Small intestine (tissue), 7 donors: Measurements from ENCODE around the gene UMOD. TPM values are rescaled to one million over a fixed set of nuclear protein-coding genes. Genes with fewer than 3 reads are reported as not detected.
A peak's percentile ranks its signal among the peaks of the same experiment; 100 is the strongest.

Experiments
- DNase-seq, 2 donors: peaks; one replicate each; pipeline versions ENCODE4 v3.0.0 to v3.0.0-alpha.2; 2013
- FAIRE-seq: peaks from 2 replicates; lab custom pipeline; 2012; peaks lifted over from hg19 to GRCh38; lab: Jason Lieb, UNC
- H3K27ac ChIP-seq, 3 donors: one replicate each; pipeline ENCODE4 v1.5.1; 2013; ENCODE audit warnings: low read length in 2 of 3, mild to moderate bottlenecking in 2 of 3, control low read depth in 1 of 3, inconsistent platforms in 1 of 3, low read depth in 1 of 3, moderate library complexity in 1 of 3
- H3K27me3 ChIP-seq, 3 donors: one replicate each; pipeline ENCODE4 v1.6.1; 2013; ENCODE audit warnings: low read length in 3 of 3, inconsistent platforms in 1 of 3; ENCODE audit not compliant: control insufficient read depth in 3 of 3, insufficient read depth in 3 of 3
- H3K36me3 ChIP-seq, 3 donors: one replicate each; pipeline ENCODE4 v1.6.1; 2013; ENCODE audit warnings: low read length in 3 of 3, inconsistent platforms in 1 of 3, low read depth in 1 of 3, mild to moderate bottlenecking in 1 of 3, moderate library complexity in 1 of 3; ENCODE audit not compliant: control insufficient read depth in 3 of 3, insufficient read depth in 2 of 3
- H3K4me1 ChIP-seq, 3 donors: one replicate each; pipeline ENCODE4 v1.6.1; 2013; ENCODE audit warnings: low read length in 2 of 3, inconsistent platforms in 1 of 3, low read depth in 1 of 3, mild to moderate bottlenecking in 1 of 3, moderate library complexity in 1 of 3; ENCODE audit not compliant: control insufficient read depth in 3 of 3, insufficient read depth in 2 of 3
- H3K4me3 ChIP-seq, 3 donors: one replicate each; pipeline ENCODE4 v1.5.1; 2013; ENCODE audit warnings: low read length in 3 of 3, control low read depth in 1 of 3, inconsistent platforms in 1 of 3, low read depth in 1 of 3, mild to moderate bottlenecking in 1 of 3, moderate library complexity in 1 of 3
- H3K9me3 ChIP-seq, 2 donors: one replicate each; pipeline ENCODE4 v1.6.1; 2013; ENCODE audit warnings: low read depth in 1 of 2, low read length in 1 of 2; ENCODE audit not compliant: control insufficient read depth in 2 of 2, insufficient read depth in 1 of 2
- WGBS, 3 donors: extraction: QIAGEN DNeasy Blood & Tissue Kit; methylation state at CpG; one replicate each; pipeline ENCODE4 v1.1.7; 2013; 5-methylcytosine and 5-hydroxymethylcytosine counted together
- polyA plus RNA-seq, 4 donors: library from polyadenylated mRNA; stranded (reverse) in 3 of 4; unstranded in 1 of 4; fragments of 200-250 nt in 3 of 4; fragments of 120-200 nt in 1 of 4; gene quantifications; one replicate each; pipeline versions ENCODE4 v1.2.1 to v1.2.3, GENCODE V29; 2013
- donor health status: healthy with polysubstance abuse.
- donor health status: control.
- donor health status: control.
- donor health status: Bipolar disorder and iron deficiency.
- donor health status: healthy.

The UMOD gene
- polyA plus RNA-seq, 4 donors = 0.03 TPM; not detected in 2

DNA sequence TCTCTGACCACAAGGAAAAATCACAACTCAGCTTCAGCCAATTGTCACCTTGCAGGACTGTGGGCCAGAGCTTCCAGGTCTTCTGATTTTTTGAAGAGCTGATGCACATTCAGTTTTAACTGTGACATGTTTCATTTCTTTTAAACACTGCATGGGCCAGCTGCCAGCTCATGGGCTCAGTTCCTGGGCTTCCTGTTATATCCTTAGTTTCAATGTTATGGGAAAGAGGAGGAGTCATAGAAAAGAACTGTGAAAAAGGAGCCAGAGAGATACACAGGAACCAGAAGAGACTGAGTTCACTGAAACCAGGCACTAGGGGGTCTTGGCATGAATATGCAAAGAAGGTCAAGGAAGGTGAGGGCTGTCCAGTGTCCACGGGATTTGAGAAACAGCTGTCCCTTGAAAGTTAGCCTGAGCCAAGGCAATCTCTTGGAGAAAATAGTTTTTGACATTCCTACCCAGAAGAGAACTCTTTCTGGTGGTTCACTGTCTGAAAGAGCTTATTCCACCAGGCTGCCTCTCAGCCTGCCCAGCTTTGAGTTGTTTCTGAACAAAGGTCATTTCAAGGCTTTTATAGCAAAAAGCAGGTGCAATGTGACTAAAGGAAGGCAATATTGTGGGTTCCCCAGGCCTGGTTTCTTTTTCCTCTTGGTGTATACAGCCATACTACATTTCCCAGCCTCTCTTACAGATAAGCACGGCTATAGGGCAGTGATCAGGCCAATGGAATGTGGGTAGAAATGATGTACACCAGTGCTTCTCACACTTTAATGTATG is 41.5 kb upstream of the UMOD start:
- 12 to 33% (median 15%) methylated on average over 2 of the region's 2 CpGs for WGBS, 3 donors
- DNase-seq (peak; percentile 19 to 52), FAIRE-seq (no peak)
- H3K4me3 ChIP-seq = no peak overlapping the region
- no peaks in the 10 kb centered on the region for H3K9me3 ChIP-seq
- no peaks in the 10 kb centered on the region for H3K36me3 ChIP-seq
- peak overlapping the region in 2 of 3 donors; percentile 26 to 58 for H3K27ac ChIP-seq
- H3K4me1 ChIP-seq = peaks cover 0 to 32% (median 0%) of the 10 kb centered on the region in 3 donors
- H3K27me3 ChIP-seq = no peaks in the 10 kb centered on the region

GRCh38 chr16:20391045-20391444 is 38.5 kb upstream of the UMOD start:
- 91 to 92% (median 91%) methylated on average over 5 of the region's 5 CpGs for WGBS, 3 donors
- no peaks in the 10 kb centered on the region for H3K27me3 ChIP-seq
- H3K27ac ChIP-seq = no peak overlapping the region
- peaks cover 0 to 19% (median 2%) of the 10 kb centered on the region in 3 donors for H3K4me1 ChIP-seq
- H3K36me3 ChIP-seq = no peaks in the 10 kb centered on the region
- no peak for DNase-seq
- no peaks in the 10 kb centered on the region for H3K9me3 ChIP-seq
- FAIRE-seq = no peak
- H3K4me3 ChIP-seq = no peak overlapping the region

GRCh38 chr16:20388854-20389253 is 36.3 kb upstream of the UMOD start:
- no peak overlapping the region for H3K4me3 ChIP-seq
- no peaks in the 10 kb centered on the region for H3K36me3 ChIP-seq
- WGBS, 3 donors = 33 to 41% (median 35%) methylated on average over 1 of the region's 1 CpG
- DNase-seq (no peak), FAIRE-seq (no peak)
- H3K9me3 ChIP-seq = no peaks in the 10 kb centered on the region
- peaks cover 0 to 12% (median 5%) of the 10 kb centered on the region in 3 donors for H3K4me1 ChIP-seq
- no peak overlapping the region for H3K27ac ChIP-seq
- no peaks in the 10 kb centered on the region for H3K27me3 ChIP-seq

- H3K9me3 ChIP-seq = no peaks in the 10 kb centered on the region
- DNase-seq (no peak), FAIRE-seq (no peak)
- 92 to 96% (median 92%) methylated on average over 3 of the region's 3 CpGs for WGBS, 3 donors
- peaks cover 0 to 7% (median 5%) of the 10 kb centered on the region in 3 donors for H3K4me1 ChIP-seq
- H3K27ac ChIP-seq = no peak overlapping the region
- no peaks in the 10 kb centered on the region for H3K27me3 ChIP-seq
- H3K4me3 ChIP-seq = no peak overlapping the region
- H3K36me3 ChIP-seq = no peaks in the 10 kb centered on the region
Measured at GRCh38 chr16:20387978-20388377, 35.5 kb upstream of the UMOD start.

DNA sequence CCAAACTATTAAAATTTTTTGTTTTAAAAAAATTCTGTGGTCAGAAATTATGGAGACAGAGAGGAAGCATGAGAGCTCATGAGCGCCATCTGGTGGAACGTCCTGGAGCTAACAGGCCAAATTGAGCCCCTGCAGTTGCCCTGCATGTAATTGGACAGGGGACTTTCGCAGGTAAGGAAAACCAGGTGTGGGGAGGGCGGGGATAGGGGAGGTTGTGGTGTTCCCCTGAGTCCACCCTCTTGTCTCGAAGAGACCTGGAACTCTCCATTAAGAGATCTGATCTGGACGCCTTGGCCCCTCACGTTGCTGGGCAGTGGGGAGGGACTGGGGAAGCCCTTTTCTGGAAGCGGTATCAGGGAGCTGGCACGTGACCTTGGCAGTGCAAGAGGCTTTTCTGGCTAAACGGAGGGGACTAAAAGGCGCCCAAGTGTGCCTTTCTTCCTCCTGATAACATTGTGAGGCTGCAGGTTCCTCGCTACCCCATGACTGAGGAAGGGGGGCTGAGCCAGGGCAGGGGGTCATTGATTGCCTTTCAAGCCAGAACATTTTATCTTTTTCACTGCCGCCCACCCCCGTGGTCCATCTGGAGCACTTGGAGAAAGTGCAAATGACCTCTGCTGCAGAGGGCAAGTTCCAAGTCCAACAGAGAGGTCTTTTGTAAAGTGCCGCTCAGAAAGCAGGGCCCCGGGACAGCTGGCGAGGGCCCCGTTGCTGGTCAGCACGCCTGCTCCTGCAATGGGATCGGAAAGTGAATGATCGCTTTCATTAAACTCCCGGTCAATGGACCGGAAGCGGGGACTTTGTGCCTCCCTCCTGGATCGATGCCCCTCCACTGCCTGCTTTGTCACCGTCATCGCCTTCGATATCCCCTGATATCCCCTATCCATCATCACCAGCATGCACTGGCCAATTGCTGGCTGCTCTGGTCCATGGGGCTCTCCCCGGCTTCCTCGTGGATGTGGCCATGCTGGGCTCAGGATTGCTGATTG is 33.6 kb upstream of the UMOD start:
- DNase-seq (peak; percentile 55 to 73), FAIRE-seq (no peak)
- 6 to 24% (median 10%) methylated on average over 27 to 30 of the region's 30 CpGs for WGBS, 3 donors
- Histone ChIP-seq H3K36me3 (no peaks in the 10 kb centered on the region), H3K9me3 (no peaks in the 10 kb centered on the region), H3K4me3 (no peak overlapping the region), H3K27me3 (no peaks in the 10 kb centered on the region), H3K27ac (no peak overlapping the region), H3K4me1 (peaks cover 0 to 7% (median 5%) of the 10 kb centered on the region in 3 donors)

DNA sequence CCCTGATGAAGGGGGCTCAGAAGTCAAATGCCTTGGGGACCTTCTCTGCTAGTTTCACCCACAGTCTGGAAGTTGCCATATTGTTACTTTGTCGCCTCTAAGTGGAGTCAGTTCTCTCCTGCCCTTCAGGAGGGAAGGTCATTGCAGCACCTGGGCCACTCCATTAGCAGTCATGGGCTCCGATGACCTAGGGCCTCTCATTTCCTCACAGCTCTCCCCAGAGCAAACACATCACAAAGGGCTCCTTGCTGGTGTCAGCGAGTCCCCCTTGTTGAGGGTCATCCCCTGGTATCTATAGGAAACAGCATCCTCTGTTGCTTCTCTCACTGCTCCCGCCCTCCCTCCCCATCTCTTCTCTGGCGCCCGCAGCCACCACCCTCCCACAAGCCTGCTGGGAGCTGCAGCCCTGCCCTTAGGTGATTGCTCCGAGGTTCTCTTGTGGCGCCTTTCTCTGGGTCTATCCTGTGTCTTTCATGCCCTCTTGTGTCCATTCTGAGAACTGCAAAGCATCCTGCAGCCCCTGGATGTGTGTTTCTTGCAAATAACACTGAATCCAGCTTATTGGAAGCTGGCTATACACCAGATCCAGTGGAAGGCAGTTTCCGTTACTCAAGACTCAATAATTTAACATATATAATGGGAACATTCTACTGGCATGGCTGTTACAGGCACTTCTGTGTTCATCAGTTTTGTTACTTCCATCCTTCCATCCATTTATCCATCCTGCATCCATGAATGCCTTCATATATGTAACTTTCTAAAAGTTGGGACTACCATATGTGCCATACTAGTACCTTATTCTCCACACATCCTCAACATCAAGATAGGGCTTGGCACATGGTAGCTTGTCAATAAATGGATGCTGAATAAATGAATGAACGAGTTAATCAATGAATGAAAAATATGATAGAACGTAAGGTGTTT is 30.9 kb upstream of the UMOD start:
- Histone ChIP-seq H3K9me3 (no peaks in the 10 kb centered on the region), H3K36me3 (no peaks in the 10 kb centered on the region), H3K4me3 (no peak overlapping the region), H3K4me1 (peaks cover 0 to 7% (median 5%) of the 10 kb centered on the region in 3 donors), H3K27me3 (no peaks in the 10 kb centered on the region), H3K27ac (no peak overlapping the region)
- FAIRE-seq (no peak), DNase-seq (peak; percentile 74 to 82)
- WGBS, 3 donors = 28 to 31% (median 29%) methylated on average over 10 to 11 of the region's 11 CpGs

DNA sequence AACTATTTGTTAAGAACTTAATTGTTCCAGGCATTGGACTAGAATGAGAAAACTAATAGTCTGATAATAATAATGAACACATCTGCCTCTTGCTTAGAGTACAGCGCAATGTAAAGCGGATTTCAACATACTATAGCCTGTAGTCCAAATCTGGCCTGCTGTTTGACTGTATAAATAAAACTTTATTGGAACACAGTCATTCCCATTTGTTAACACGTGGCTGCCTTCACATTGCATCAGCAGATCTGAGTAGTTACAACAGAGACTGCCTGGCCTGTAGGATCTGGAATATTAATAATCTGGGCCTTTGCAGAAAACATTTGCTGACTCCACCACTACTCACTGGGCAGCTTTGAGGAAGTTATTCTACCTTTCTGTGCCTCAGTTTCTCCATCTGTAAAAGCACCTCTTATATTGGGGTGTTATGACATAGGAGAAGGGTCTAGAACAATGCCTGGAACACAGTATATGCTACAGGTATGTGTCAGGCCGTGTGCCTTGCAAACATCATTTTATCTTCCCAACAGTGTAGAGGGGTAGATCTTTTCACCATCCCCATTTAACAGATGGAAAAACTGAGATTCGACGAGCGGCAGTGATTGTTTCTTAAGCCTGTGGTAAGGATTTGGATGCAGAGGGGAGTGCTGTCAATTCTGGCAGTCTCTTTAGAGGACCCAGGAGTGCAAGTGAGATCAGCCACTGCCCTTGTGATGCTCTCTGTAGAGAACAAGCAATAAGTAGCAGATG is 29.9 kb upstream of the UMOD start:
- H3K4me3 ChIP-seq = no peak overlapping the region
- peaks cover 0 to 7% (median 5%) of the 10 kb centered on the region in 3 donors for H3K4me1 ChIP-seq
- no peaks in the 10 kb centered on the region for H3K36me3 ChIP-seq
- DNase-seq = no peak
- no peaks in the 10 kb centered on the region for H3K27me3 ChIP-seq
- no peak overlapping the region for H3K27ac ChIP-seq
- no peak for FAIRE-seq
- H3K9me3 ChIP-seq = no peaks in the 10 kb centered on the region
- 86 to 90% (median 87%) methylated on average over 7 of the region's 7 CpGs for WGBS, 3 donors
